UCSD-AML1 (cell line): Measurements from ENCODE around the gene MAGI2.

Experiments used
- DNase-seq: peaks from one replicate; lab custom pipeline; 2025; ENCODE audit not compliant: unreplicated experiment; lab: John Stamatoyannopoulos, UW

MAGI2 gene

GRCh38 chr7:79307376-79307775 lies 146.1 kb downstream of the MAGI2 start:
- no peak for DNase-seq

GRCh38 chr7:79304711-79305110 lies 148.8 kb downstream of the MAGI2 start:
- DNase-seq: no peak

GRCh38 chr7:79302293-79302692 lies 151.2 kb downstream of the MAGI2 start:
- DNase-seq: no peak

GRCh38 chr7:79301419-79301818 lies 152.0 kb downstream of the MAGI2 start:
- no peak for DNase-seq

- DNase-seq: no peak
Measured at GRCh38 chr7:79300573-79300972, 152.9 kb downstream of the MAGI2 start.

- DNase-seq: no peak
Measured at GRCh38 chr7:79298145-79298760, 155.2 kb downstream of the MAGI2 start.

GRCh38 chr7:79296553-79297320 lies 156.7 kb downstream of the MAGI2 start:
- no peak for DNase-seq

GRCh38 chr7:79293655-79294142 lies 159.8 kb downstream of the MAGI2 start:
- no peak for DNase-seq

- no peak for DNase-seq
Measured at GRCh38 chr7:79292834-79293233, 160.6 kb downstream of the MAGI2 start.

GRCh38 chr7:79291498-79291865 lies 162.0 kb downstream of the MAGI2 start:
- DNase-seq: no peak

- no peak for DNase-seq
Measured at GRCh38 chr7:79290841-79291497, 162.5 kb downstream of the MAGI2 start.

GRCh38 chr7:79290398-79290797 lies 163.1 kb downstream of the MAGI2 start:
- no peak for DNase-seq

GRCh38 chr7:79288655-79289054 lies 164.8 kb downstream of the MAGI2 start:
- no peak for DNase-seq

GRCh38 chr7:79287981-79288380 lies 165.5 kb downstream of the MAGI2 start:
- DNase-seq: no peak

- DNase-seq: no peak
Measured at GRCh38 chr7:79286181-79286580, 167.3 kb downstream of the MAGI2 start.

GRCh38 chr7:79285756-79286155 lies 167.7 kb downstream of the MAGI2 start:
- no peak for DNase-seq

GRCh38 chr7:79284211-79284610 lies 169.3 kb downstream of the MAGI2 start:
- no peak for DNase-seq

GRCh38 chr7:79282882-79283602 lies 170.4 kb downstream of the MAGI2 start:
- no peak for DNase-seq

- no peak for DNase-seq
Measured at GRCh38 chr7:79282070-79282694, 171.3 kb downstream of the MAGI2 start.

- no peak for DNase-seq
Measured at GRCh38 chr7:79281426-79281825, 172.0 kb downstream of the MAGI2 start.

- no peak for DNase-seq
Measured at GRCh38 chr7:79272938-79273337, 180.5 kb downstream of the MAGI2 start.
